ENCODE data around the gene LBH. TPM values are rescaled to one million over a fixed set of nuclear protein-coding genes. Genes with fewer than 3 reads are reported as not detected.

Gene LBH
- total RNA-seq, 4 donors from 2014 or later, result 104 to 206 (median 126) TPM

- TF ChIP-seq POLR2A (IDR thresholded peaks at IDR 0.05), result no peak
- TF ChIP-seq, protein P1, sequence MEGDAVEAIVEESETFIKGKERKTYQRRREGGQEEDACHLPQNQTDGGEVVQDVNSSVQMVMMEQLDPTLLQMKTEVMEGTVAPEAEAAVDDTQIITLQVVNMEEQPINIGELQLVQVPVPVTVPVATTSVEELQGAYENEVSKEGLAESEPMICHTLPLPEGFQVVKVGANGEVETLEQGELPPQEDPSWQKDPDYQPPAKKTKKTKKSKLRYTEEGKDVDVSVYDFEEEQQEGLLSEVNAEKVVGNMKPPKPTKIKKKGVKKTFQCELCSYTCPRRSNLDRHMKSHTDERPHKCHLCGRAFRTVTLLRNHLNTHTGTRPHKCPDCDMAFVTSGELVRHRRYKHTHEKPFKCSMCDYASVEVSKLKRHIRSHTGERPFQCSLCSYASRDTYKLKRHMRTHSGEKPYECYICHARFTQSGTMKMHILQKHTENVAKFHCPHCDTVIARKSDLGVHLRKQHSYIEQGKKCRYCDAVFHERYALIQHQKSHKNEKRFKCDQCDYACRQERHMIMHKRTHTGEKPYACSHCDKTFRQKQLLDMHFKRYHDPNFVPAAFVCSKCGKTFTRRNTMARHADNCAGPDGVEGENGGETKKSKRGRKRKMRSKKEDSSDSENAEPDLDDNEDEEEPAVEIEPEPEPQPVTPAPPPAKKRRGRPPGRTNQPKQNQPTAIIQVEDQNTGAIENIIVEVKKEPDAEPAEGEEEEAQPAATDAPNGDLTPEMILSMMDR (IDR thresholded peaks at IDR 0.05), result no peak
- Histone ChIP-seq H3K27ac (no peak overlapping the region), H3K9me3 (no peaks in the 10 kb centered on the region), H3K27me3 (no peaks in the 10 kb centered on the region), H3K4me3 (replicated peaks in 1 of 3) (no peak overlapping the region), H3K36me3 (no peaks in the 10 kb centered on the region), H3K4me1 (no peaks in the 10 kb centered on the region)
- 53 to 76% methylated on average over 10 of the region's 10 CpGs for WGBS, 2 donors
- intact Hi-C loops (cut with DNase I), result loop anchor here (10.0 kb wide), 1 partner anchor 984 kb away; no protein-coding TSS in a partner anchor
- peak in 1 of 2 donors; percentile 23 for DNase-seq
These were observed 40.2 kb upstream of the LBH start for GRCh38 chr2:30191107-30191506.

DNA sequence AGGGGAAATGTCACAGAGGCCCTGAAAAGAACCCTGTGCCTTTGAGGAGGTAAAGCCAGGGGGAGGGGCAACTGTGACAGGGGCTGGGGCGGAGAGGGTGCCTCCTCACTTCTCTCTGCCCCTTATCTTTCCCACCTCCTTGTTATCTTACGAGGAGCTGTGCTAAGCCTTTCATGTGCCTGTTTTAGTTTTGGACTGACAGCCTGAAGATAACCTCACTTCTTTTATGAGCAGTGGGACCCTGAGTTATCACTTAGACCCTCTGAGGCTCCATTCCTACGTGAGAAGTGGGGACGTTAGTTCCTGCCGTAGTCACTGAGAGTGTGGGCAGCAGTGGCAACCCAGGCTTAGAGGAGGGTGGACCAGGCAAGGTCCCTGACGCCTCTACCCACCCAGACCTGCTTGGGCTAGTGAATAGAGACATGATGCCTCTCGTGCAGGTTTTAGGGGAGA is 39.5 kb upstream of the LBH start:
- 87 to 89% methylated on average over 7 of the region's 7 CpGs for WGBS, 2 donors
- Histone ChIP-seq H3K4me3 (replicated peaks in 1 of 3) (no peak overlapping the region), H3K4me1 (no peaks in the 10 kb centered on the region), H3K36me3 (no peaks in the 10 kb centered on the region), H3K27me3 (no peaks in the 10 kb centered on the region), H3K27ac (no peak overlapping the region), H3K9me3 (no peaks in the 10 kb centered on the region)
- intact Hi-C loops (cut with DNase I), result loop anchor here (10.0 kb wide), 1 partner anchor 983 kb away; no protein-coding TSS in a partner anchor
- no peak for DNase-seq
- TF ChIP-seq, protein P1 (IDR thresholded peaks at IDR 0.05), result no peak
- TF ChIP-seq POLR2A (IDR thresholded peaks at IDR 0.05), result no peak

GRCh38 chr2:30192314-30192713 is 39.0 kb upstream of the LBH start:
- no peak overlapping the region for H3K27ac ChIP-seq
- no peaks in the 10 kb centered on the region for H3K9me3 ChIP-seq
- no peaks in the 10 kb centered on the region for H3K36me3 ChIP-seq
- H3K4me3 ChIP-seq (replicated peaks in 1 of 3), result no peak overlapping the region
- H3K4me1 ChIP-seq, result no peaks in the 10 kb centered on the region
- intact Hi-C loops (cut with DNase I), result loop anchor here (10.0 kb wide), 1 partner anchor 982 kb away; no protein-coding TSS in a partner anchor
- 89% methylated on average over 4 of the region's 4 CpGs for WGBS, 2 donors
- no peak for DNase-seq
- TF ChIP-seq, protein P1 (IDR thresholded peaks at IDR 0.05), result no peak
- no peak for TF ChIP-seq POLR2A (IDR thresholded peaks at IDR 0.05)
- H3K27me3 ChIP-seq, result no peaks in the 10 kb centered on the region

DNA sequence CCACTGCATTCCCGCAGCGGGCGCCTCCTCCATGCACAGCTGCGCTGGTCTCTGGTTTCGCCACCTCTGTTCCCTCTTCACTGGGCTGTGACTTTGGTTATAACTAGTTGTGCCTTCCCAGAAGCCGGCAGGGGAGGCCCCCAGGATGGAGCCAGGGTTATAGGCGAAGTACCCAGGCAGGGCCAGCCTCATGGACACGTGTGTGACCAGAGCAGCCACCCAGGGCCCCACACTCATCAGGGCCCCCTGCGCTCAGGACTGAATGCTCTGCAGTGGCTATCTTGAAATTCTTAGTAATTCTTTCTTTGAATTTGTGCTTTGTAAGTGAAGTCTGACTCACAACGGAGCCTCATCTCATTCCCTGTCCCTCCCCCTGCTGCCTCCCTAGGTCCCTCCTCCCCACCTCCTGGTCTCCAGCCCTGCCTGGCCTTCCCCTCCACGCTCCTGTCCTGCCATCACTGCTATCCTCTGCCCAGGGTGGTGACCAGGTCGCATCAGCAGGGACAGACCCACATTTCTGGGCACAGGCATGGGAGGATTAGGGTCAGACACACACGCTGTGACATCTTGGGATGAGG is 38.1 kb upstream of the LBH start:
- Histone ChIP-seq H3K36me3 (no peaks in the 10 kb centered on the region), H3K9me3 (no peaks in the 10 kb centered on the region), H3K27ac (no peak overlapping the region), H3K4me3 (replicated peaks in 1 of 3) (no peak overlapping the region), H3K4me1 (no peaks in the 10 kb centered on the region), H3K27me3 (no peaks in the 10 kb centered on the region)
- intact Hi-C loops (cut with DNase I), result loop anchor here (10.0 kb wide), 1 partner anchor 982 kb away; no protein-coding TSS in a partner anchor
- DNase-seq, result no peak
- 90 to 94% methylated on average over 13 of the region's 13 CpGs for WGBS, 2 donors
- TF ChIP-seq, protein P1 (IDR thresholded peaks at IDR 0.05), result no peak
- TF ChIP-seq POLR2A (IDR thresholded peaks at IDR 0.05), result no peak

GRCh38 chr2:30194421-30194820 is 36.9 kb upstream of the LBH start:
- Histone ChIP-seq H3K9me3 (no peaks in the 10 kb centered on the region), H3K27ac (no peak overlapping the region), H3K4me3 (replicated peaks in 1 of 3) (no peak overlapping the region), H3K4me1 (no peaks in the 10 kb centered on the region), H3K27me3 (no peaks in the 10 kb centered on the region), H3K36me3 (no peaks in the 10 kb centered on the region)
- TF ChIP-seq POLR2A (IDR thresholded peaks at IDR 0.05), result no peak
- TF ChIP-seq, protein P1 (IDR thresholded peaks at IDR 0.05), result no peak
- 78 to 81% methylated on average over 4 to 7 of the region's 7 CpGs for WGBS, 2 donors
- intact Hi-C loops (cut with DNase I), result loop anchor here (10.0 kb wide), 1 partner anchor 980 kb away; no protein-coding TSS in a partner anchor
- no peak for DNase-seq

Measured in thyroid gland (tissue), 4 donors.